GM12865 (cell line): ENCODE data around the gene PDE4D.

ENCODE experiments used
- DNase-seq: peaks from one replicate; pipeline ENCODE4 v3.0.0; 2010; ENCODE audit warnings: low read depth
- H3K4me3 ChIP-seq: 2 replicates; pipeline ENCODE4 v1.5.1; 2011; ENCODE audit warnings: mild to moderate bottlenecking, low read depth, low read length, control low read depth
- CTCF ChIP-seq: IDR thresholded peaks from 2 replicates; pipeline ENCODE4 v1.5.1; 2011; ENCODE audit warnings: low read length, control low read depth, low read depth, inconsistent platforms; ENCODE audit not compliant: insufficient read depth; ENCODE audit errors: missing control alignments

Gene PDE4D

GRCh38 chr5:59287361-59287760 lies 606.2 kb downstream of the PDE4D start:
- no peak overlapping the region for H3K4me3 ChIP-seq
- no peak for DNase-seq
- no peak for TF ChIP-seq CTCF

- H3K4me3 ChIP-seq: no peak overlapping the region
- no peak for TF ChIP-seq CTCF
- no peak for DNase-seq
These were observed 607.0 kb downstream of the PDE4D start for GRCh38 chr5:59286510-59286909.

- DNase-seq: no peak
- no peak overlapping the region for H3K4me3 ChIP-seq
- no peak for TF ChIP-seq CTCF
These were observed 608.1 kb downstream of the PDE4D start for GRCh38 chr5:59285300-59286016.

- no peak overlapping the region for H3K4me3 ChIP-seq
- DNase-seq: no peak
- TF ChIP-seq CTCF: no peak
These were observed 610.8 kb downstream of the PDE4D start for GRCh38 chr5:59282726-59283125.

GRCh38 chr5:59279979-59280378 lies 613.5 kb downstream of the PDE4D start:
- no peak for TF ChIP-seq CTCF
- no peak for DNase-seq
- H3K4me3 ChIP-seq: no peak overlapping the region

- no peak for DNase-seq
- no peak for TF ChIP-seq CTCF
- H3K4me3 ChIP-seq: no peak overlapping the region
These were observed 616.6 kb downstream of the PDE4D start for GRCh38 chr5:59276917-59277372.

- TF ChIP-seq CTCF: no peak
- no peak overlapping the region for H3K4me3 ChIP-seq
These were observed 617.2 kb downstream of the PDE4D start for GRCh38 chr5:59276325-59276675.

More at GRCh38 chr5:59276325-59276675, 617.2 kb downstream of the PDE4D start:
- DNase-seq: no peak
